OCI-LY1 (cell line): ENCODE data around the gene NTRK3.

ENCODE experiments used
- H2AFZ ChIP-seq: fragments of 200-600 bp; sonication (generic), shearing (Covaris generic); 2 replicates; pipeline ENCODE4 v1.6.0; 2014; ENCODE audit warnings: antibody characterized with exemption, mild to moderate bottlenecking, low read length
- H3F3A ChIP-seq: fragments of 200-600 bp; sonication (generic), shearing (Covaris generic); 2 replicates; pipeline ENCODE4 v1.6.0; 2014; ENCODE audit warnings: mild to moderate bottlenecking, antibody characterized with exemption, low read length, moderate library complexity; ENCODE audit not compliant: insufficient read depth
- H3K27ac ChIP-seq: fragments of 200-600 bp; sonication (generic); 2 replicates; pipeline ENCODE4 v1.5.1; 2014; ENCODE audit warnings: low read length, mixed run types, mild to moderate bottlenecking, low read depth; ENCODE audit not compliant: poor library complexity, severe bottlenecking
- H3K27me3 ChIP-seq: fragments of 200-600 bp; sonication (generic); 2 replicates; pipeline ENCODE4 v1.6.0; 2014; ENCODE audit warnings: antibody characterized with exemption, mild to moderate bottlenecking, low read length, moderate library complexity; ENCODE audit not compliant: insufficient read depth
- H3K36me3 ChIP-seq: fragments of 200-600 bp; sonication (generic); 2 replicates; pipeline ENCODE4 v1.6.1; 2014; ENCODE audit warnings: mild to moderate bottlenecking, antibody characterized with exemption, low read length, moderate library complexity, mixed read lengths; ENCODE audit not compliant: insufficient read depth
- H3K4me1 ChIP-seq: fragments of 200-600 bp; sonication (generic); 2 replicates; pipeline ENCODE4 v1.5.1; 2014; ENCODE audit warnings: mild to moderate bottlenecking, low read length, moderate library complexity; ENCODE audit not compliant: insufficient read depth, severe bottlenecking
- H3K4me2 ChIP-seq: fragments of 200-600 bp; sonication (generic), shearing (Covaris generic); 2 replicates; pipeline ENCODE4 v1.6.1; 2014; ENCODE audit warnings: low read length
- H3K4me3 ChIP-seq: fragments of 200-600 bp; sonication (generic); 2 replicates; pipeline ENCODE4 v1.5.1; 2014; ENCODE audit warnings: low read length, low read depth, mild to moderate bottlenecking, mixed read lengths; ENCODE audit not compliant: poor library complexity, severe bottlenecking
- H3K79me2 ChIP-seq: fragments of 200-600 bp; shearing (Covaris generic); 2 replicates; pipeline ENCODE4 v1.6.1; 2016; ENCODE audit warnings: mixed run types, low read length, mixed read lengths; ENCODE audit not compliant: insufficient read depth
- H3K9ac ChIP-seq: fragments of 200-600 bp; sonication (generic), shearing (Covaris generic); 2 replicates; pipeline ENCODE4 v1.6.1; 2014; ENCODE audit warnings: mild to moderate bottlenecking, low read length, mixed read lengths
- H3K9me2 ChIP-seq: fragments of 200-600 bp; sonication (generic), shearing (Covaris generic); 2 replicates; pipeline ENCODE4 v1.6.1; 2014; ENCODE audit warnings: low read depth, mild to moderate bottlenecking, low read length, mixed read lengths
- H3K9me3 ChIP-seq: fragments of 200-600 bp; shearing (Covaris generic); 2 replicates; pipeline ENCODE4 v1.6.1; 2014; ENCODE audit warnings: low read length, mixed read lengths
- H4K20me1 ChIP-seq: fragments of 200-600 bp; sonication (generic), shearing (Covaris generic); 2 replicates; pipeline ENCODE4 v1.6.0; 2016; ENCODE audit warnings: mild to moderate bottlenecking, low read length; ENCODE audit not compliant: insufficient read depth
- CTCF ChIP-seq: fragments of 200-600 bp; sonication (generic), shearing (Covaris generic); IDR thresholded peaks from 2 replicates; pipeline ENCODE4 v1.5.1; 2017; ENCODE audit warnings: mild to moderate bottlenecking, antibody characterized with exemption, low read length, moderate library complexity, mixed read lengths
- EZH2 ChIP-seq: fragments of 200-600 bp; sonication (generic), shearing (Covaris generic); IDR thresholded peaks from 2 replicates; pipeline ENCODE4 v1.8.0; 2017; ENCODE audit warnings: borderline replicate concordance, mixed run types, mild to moderate bottlenecking, antibody characterized with exemption, low read length, moderate library complexity, mixed read lengths

The NTRK3 gene

GRCh38 chr15:88140398-88140797 is 116.1 kb downstream of the NTRK3 start:
- Histone ChIP-seq H2AFZ (no peak overlapping the region), H3K79me2 (no peaks in the 10 kb centered on the region), H3K9me3 (no peaks in the 10 kb centered on the region), H3K9ac (no peak overlapping the region), H3F3A (no peaks in the 10 kb centered on the region), H3K9me2 (no peaks in the 10 kb centered on the region), H3K27ac (no peak overlapping the region), H3K36me3 (no peaks in the 10 kb centered on the region), H3K27me3 (no peaks in the 10 kb centered on the region), H3K4me1 (no peaks in the 10 kb centered on the region), H4K20me1 (no peaks in the 10 kb centered on the region), H3K4me2 (no peak overlapping the region), H3K4me3 (no peak overlapping the region)
- TF ChIP-seq CTCF (no peak), EZH2 (no peak)

- Histone ChIP-seq H3K4me2 (no peak overlapping the region), H3K9ac (no peak overlapping the region), H3K9me2 (no peaks in the 10 kb centered on the region), H3K79me2 (no peaks in the 10 kb centered on the region), H3K9me3 (no peaks in the 10 kb centered on the region), H2AFZ (no peak overlapping the region), H3K36me3 (no peaks in the 10 kb centered on the region), H4K20me1 (no peaks in the 10 kb centered on the region), H3K27me3 (no peaks in the 10 kb centered on the region), H3K27ac (no peak overlapping the region), H3F3A (no peaks in the 10 kb centered on the region), H3K4me3 (no peak overlapping the region), H3K4me1 (no peaks in the 10 kb centered on the region)
- no peak for TF ChIP-seq CTCF
- TF ChIP-seq EZH2, result no peak
Observed at GRCh38 chr15:88139936-88140335, 116.6 kb downstream of the NTRK3 start.

GRCh38 chr15:88133795-88134194 is 122.7 kb downstream of the NTRK3 start:
- Histone ChIP-seq H3K9me2 (no peaks in the 10 kb centered on the region), H3K4me2 (no peak overlapping the region), H3K4me3 (no peak overlapping the region), H4K20me1 (no peaks in the 10 kb centered on the region), H3K27ac (no peak overlapping the region), H2AFZ (no peak overlapping the region), H3K36me3 (no peaks in the 10 kb centered on the region), H3F3A (no peaks in the 10 kb centered on the region), H3K4me1 (no peaks in the 10 kb centered on the region), H3K9me3 (no peaks in the 10 kb centered on the region), H3K27me3 (no peaks in the 10 kb centered on the region), H3K79me2 (no peaks in the 10 kb centered on the region), H3K9ac (no peak overlapping the region)
- no peak for TF ChIP-seq CTCF
- TF ChIP-seq EZH2, result no peak
